H9 (cell line): Measurements from ENCODE around the gene POLH. TPM values are rescaled to one million over a fixed set of nuclear protein-coding genes. Genes with fewer than 3 reads are reported as not detected.
A peak's percentile ranks its signal among the peaks of the same experiment; 100 is the strongest.

Experiments
- DNase-seq: peaks from one replicate; pipeline ENCODE4 v3.0.0-alpha.2; 2017
- H2AFZ ChIP-seq: one replicate; pipeline ENCODE4 v1.6.1; 2013; ENCODE audit warnings: mild to moderate bottlenecking, low read length, control low read depth, moderate library complexity
- H2AK5ac ChIP-seq: 2 replicates; pipeline ENCODE4 v1.6.1; 2013; ENCODE audit warnings: low read length, control low read depth, mixed read lengths; ENCODE audit not compliant: insufficient read length
- H2BK120ac ChIP-seq: one replicate; pipeline ENCODE4 v1.6.1; 2013; ENCODE audit warnings: low read depth, mild to moderate bottlenecking, low read length, control low read depth, inconsistent platforms; ENCODE audit not compliant: poor library complexity, severe bottlenecking
- H2BK12ac ChIP-seq: 2 replicates; pipeline ENCODE4 v1.6.1; 2013; ENCODE audit warnings: low read length, control low read depth, mixed read lengths, low read depth; ENCODE audit not compliant: insufficient read length
- H2BK15ac ChIP-seq: 2 replicates; pipeline ENCODE4 v1.6.1; 2013; ENCODE audit warnings: low read depth, low read length, control low read depth
- H2BK20ac ChIP-seq: one replicate; pipeline ENCODE4 v1.6.1; 2013; ENCODE audit warnings: low read depth, mild to moderate bottlenecking, low read length, control low read depth, inconsistent platforms; ENCODE audit not compliant: poor library complexity, severe bottlenecking
- H2BK5ac ChIP-seq: 2 replicates; pipeline ENCODE4 v1.6.1; 2013; ENCODE audit warnings: low read length, control low read depth, mixed read lengths; ENCODE audit not compliant: insufficient read length
- H3K14ac ChIP-seq: 2 replicates; pipeline ENCODE4 v1.6.1; 2013; ENCODE audit warnings: low read length, control low read depth; ENCODE audit not compliant: insufficient read depth
- H3K18ac ChIP-seq: 2 replicates; pipeline ENCODE4 v1.6.1; 2013; ENCODE audit warnings: low read depth, mild to moderate bottlenecking, mixed read lengths, low read length, control low read depth; ENCODE audit not compliant: insufficient read length
- H3K23ac ChIP-seq: 2 replicates; pipeline ENCODE4 v1.6.1; 2013; ENCODE audit warnings: low read length, control low read depth, mixed read lengths, low read depth; ENCODE audit not compliant: insufficient read length
- H3K23me2 ChIP-seq: 2 replicates; pipeline ENCODE4 v1.6.1; 2013; ENCODE audit warnings: low read depth, mild to moderate bottlenecking, mixed read lengths, low read length, control low read depth; ENCODE audit not compliant: insufficient read length, poor library complexity, severe bottlenecking
- H3K27ac ChIP-seq: 2 replicates; pipeline ENCODE4 v1.5.1; 2013; ENCODE audit warnings: low read length, control low read depth, mixed read lengths, low read depth; ENCODE audit not compliant: insufficient read length
- H3K27me3 ChIP-seq: 2 replicates; pipeline ENCODE4 v1.6.1; 2013; ENCODE audit warnings: low read length, control low read depth, inconsistent platforms; ENCODE audit not compliant: insufficient read depth
- H3K4ac ChIP-seq: 2 replicates; pipeline ENCODE4 v1.6.1; 2013; ENCODE audit warnings: low read depth, mild to moderate bottlenecking, control low read depth, inconsistent platforms, low read length, moderate library complexity
- H3K4me1 ChIP-seq: 2 replicates; pipeline ENCODE4 v1.6.1; 2013; ENCODE audit warnings: low read length, control low read depth, inconsistent platforms; ENCODE audit not compliant: insufficient read depth
- H3K4me2 ChIP-seq: 2 replicates; pipeline ENCODE4 v1.6.1; 2013; ENCODE audit warnings: low read length, control low read depth, mixed read lengths; ENCODE audit not compliant: insufficient read length, insufficient read depth
- H3K56ac ChIP-seq: 2 replicates; pipeline ENCODE4 v1.6.1; 2013; ENCODE audit warnings: low read depth, mild to moderate bottlenecking, mixed read lengths, low read length, control low read depth; ENCODE audit not compliant: insufficient read length
- H3K79me1 ChIP-seq: 2 replicates; pipeline ENCODE4 v1.6.1; 2013; ENCODE audit warnings: low read depth, mild to moderate bottlenecking, moderate library complexity, low read length, control low read depth, inconsistent platforms; ENCODE audit not compliant: insufficient read depth, poor library complexity, severe bottlenecking
- H3K79me2 ChIP-seq: 2 replicates; pipeline ENCODE4 v1.6.1; 2013; ENCODE audit warnings: low read length, control low read depth, inconsistent platforms; ENCODE audit not compliant: insufficient read depth
- H3K9ac ChIP-seq: 2 replicates; pipeline ENCODE4 v1.6.1; 2013; ENCODE audit warnings: low read length, control low read depth, mixed read lengths; ENCODE audit not compliant: insufficient read length; ENCODE audit errors: extremely low read depth
- H3K9me3 ChIP-seq: one replicate; pipeline ENCODE4 v1.6.1; 2013; ENCODE audit warnings: low read depth, low read length, inconsistent platforms; ENCODE audit not compliant: control insufficient read depth
- H3T11ph ChIP-seq: one replicate; pipeline ENCODE4 v1.6.1; 2013; ENCODE audit warnings: mild to moderate bottlenecking, low read length, control low read depth, inconsistent platforms
- H4K20me1 ChIP-seq: one replicate; pipeline ENCODE4 v1.6.1; 2013; ENCODE audit not compliant: control insufficient read depth, insufficient read length, insufficient read depth
- H4K5ac ChIP-seq: 2 replicates; pipeline ENCODE4 v1.6.1; 2013; ENCODE audit warnings: low read depth, mild to moderate bottlenecking, mixed read lengths, low read length, control low read depth; ENCODE audit not compliant: insufficient read length
- H4K8ac ChIP-seq: replicated peaks from 2 replicates; pipeline ENCODE4 v1.6.1; 2013; ENCODE audit warnings: low read length, control low read depth, mixed read lengths, low read depth; ENCODE audit not compliant: insufficient read length
- H4K91ac ChIP-seq: 2 replicates; pipeline ENCODE4 v1.6.1; 2013; ENCODE audit warnings: low read depth, mild to moderate bottlenecking, moderate library complexity, mixed read lengths, low read length, control low read depth; ENCODE audit not compliant: insufficient read length
- H3K27ac Mint-ChIP-seq, 3 experiments: 2 replicates in 2 of 3; 3 replicates in 1 of 3; pipeline ENCODE4 v1.8.0; 2020 to 2021; ENCODE audit warnings: mixed read lengths in 3 of 3, mild to moderate bottlenecking in 1 of 3, moderate library complexity in 1 of 3
- H3K27me3 Mint-ChIP-seq: 2 replicates; pipeline ENCODE4 v1.8.0; 2021; ENCODE audit warnings: low read depth, mild to moderate bottlenecking, moderate library complexity, mixed read lengths
- H3K36me3 Mint-ChIP-seq, 3 experiments: 2 replicates in 2 of 3; 3 replicates in 1 of 3; pipeline ENCODE4 v1.8.0; 2020 to 2021; ENCODE audit warnings: low read depth in 3 of 3, mixed read lengths in 3 of 3; ENCODE audit not compliant: insufficient read depth in 1 of 3
- H3K4me1 Mint-ChIP-seq, 2 experiments: 2 replicates each; pipeline ENCODE4 v1.8.0; 2020; ENCODE audit warnings: mixed read lengths in 2 of 2
- H3K4me3 Mint-ChIP-seq, 2 experiments: 2 replicates in 1 of 2; 3 replicates in 1 of 2; pipeline ENCODE4 v1.8.0; 2020 to 2021; ENCODE audit warnings: mild to moderate bottlenecking in 2 of 2, mixed read lengths in 2 of 2, moderate library complexity in 1 of 2
- H3K9me3 Mint-ChIP-seq, 2 experiments: 2 replicates in 1 of 2; 3 replicates in 1 of 2; pipeline ENCODE4 v1.8.0; 2020; ENCODE audit warnings: mild to moderate bottlenecking in 2 of 2, mixed read lengths in 2 of 2, moderate library complexity in 1 of 2
- CTCF ChIP-seq: fragments of 200-600 bp; sonication (generic); conservative IDR thresholded peaks from 3 replicates; pipeline ENCODE4 v1.8.0; 2021; ENCODE audit warnings: antibody characterized with exemption, mild to moderate bottlenecking
- WGBS: extraction: QIAGEN DNeasy Blood & Tissue Kit; methylation state at CpG from one replicate; pipeline ENCODE4 v1.1.7; 2013; ENCODE audit warnings: missing lambda C conversion rate, low lambda C conversion rate, mixed read lengths; ENCODE audit not compliant: insufficient read length; ENCODE audit errors: extremely low coverage; 5-methylcytosine and 5-hydroxymethylcytosine counted together
- total RNA-seq: library from RNA; stranded (reverse); gene quantifications from 2 replicates; pipeline ENCODE4 v1.2.1, GENCODE V29; 2021

Gene POLH
- total RNA-seq, 1 experiment from 2014 or later: 12.6 TPM

GRCh38 chr6:43629505-43630300, 53.7 kb downstream of the POLH start:
- Histone ChIP-seq H2AK5ac (no peak overlapping the region), H3T11ph (peak overlapping the region; percentile 40), H3K27ac (peak overlapping the region; percentile 74), H3K9ac (peak overlapping the region; percentile 86), H3K23me2 (peaks cover 8% of the 10 kb centered on the region), H3K56ac (no peak overlapping the region), H3K18ac (peak overlapping the region; percentile 92), H3K9me3 (no peaks in the 10 kb centered on the region), H3K79me1 (peaks cover 6% of the 10 kb centered on the region), H4K91ac (no peak overlapping the region), H3K14ac (peak overlapping the region; percentile 94), H4K5ac (peak overlapping the region; percentile 74), H2AFZ (no peak overlapping the region), H2BK20ac (no peak overlapping the region), H3K4me2 (peak overlapping the region; percentile 75), H2BK15ac (no peak overlapping the region), H3K4ac (no peak overlapping the region; the same call in 1 of the 2 replicates), H3K79me2 (no peaks in the 10 kb centered on the region), H3K23ac (no peak overlapping the region), H2BK5ac (peak overlapping the region; percentile 80), H3K27me3 (no peaks in the 10 kb centered on the region), H2BK12ac (peak overlapping the region; percentile 19), H2BK120ac (peak overlapping the region; percentile 30), H4K8ac (peak overlapping the region; percentile 7), H3K4me1 (no peaks in the 10 kb centered on the region), H4K20me1 (no peaks in the 10 kb centered on the region)
- WGBS: no CpG with 5 or more reads among the region's 41 CpGs
- DNase-seq: peak; percentile 96
- Mint-ChIP-seq H3K9me3 (no peaks in the 10 kb centered on the region; a peak in 1 of 5 replicates), H3K27ac (peak overlapping the region; percentile 98 to 100 (median 100)), H3K4me1 (peaks cover 18 to 19% of the 10 kb centered on the region in 2 experiments), H3K36me3 (peaks cover 18 to 35% (median 32%) of the 10 kb centered on the region in 3 experiments; a peak in 6 of 7 replicates), H3K27me3 (no peaks in the 10 kb centered on the region), H3K4me3 (peak overlapping the region; percentile 96 to 99)
- no peak for TF ChIP-seq CTCF
